H1 (cell line): ENCODE results near the gene CHST3. TPM values are rescaled to one million over a fixed set of nuclear protein-coding genes. Genes with fewer than 3 reads are reported as not detected.

Experiments
- ATF3 ChIP-seq: IDR thresholded peaks from 2 replicates; pipeline ENCODE4 v1.6.1; 2011; ENCODE audit warnings: low read depth, mild to moderate bottlenecking, low read length; ENCODE audit not compliant: insufficient read depth
- CHD7 ChIP-seq: fragments of 300-600 bp; sonication (generic); IDR thresholded peaks from 2 replicates; pipeline ENCODE4 v1.7.1; 2012; ENCODE audit warnings: low read length, moderate library complexity, mild to moderate bottlenecking, inconsistent platforms; ENCODE audit not compliant: insufficient replicate concordance
- CTBP2 ChIP-seq: IDR thresholded peaks from 2 replicates; pipeline ENCODE4 v1.7.0; 2011; ENCODE audit warnings: borderline replicate concordance, mild to moderate bottlenecking, moderate library complexity, mixed read lengths, low read length; ENCODE audit not compliant: insufficient read depth, insufficient read length
- POU5F1 ChIP-seq: IDR thresholded peaks from 2 replicates; pipeline ENCODE4 v1.6.1; 2011; ENCODE audit warnings: low read depth, mild to moderate bottlenecking, low read length, moderate library complexity
- SAP30 ChIP-seq: fragments of 300-600 bp; sonication (generic); IDR thresholded peaks from 2 replicates; pipeline ENCODE4 v1.7.1; 2012; ENCODE audit warnings: low read length, moderate library complexity, mild to moderate bottlenecking, inconsistent platforms; ENCODE audit not compliant: insufficient read depth, insufficient replicate concordance
- SIRT6 ChIP-seq: IDR thresholded peaks from one replicate; pipeline ENCODE4 v1.7.1; 2012; ENCODE audit warnings: low read length, inconsistent platforms
- polyA plus RNA-seq, 7 experiments: library from polyadenylated mRNA; depleted of rRNA in 3 of 7; stranded (reverse) in 5 of 7; unstranded in 2 of 7; fragments of >200 nt in 5 of 7; fragments of 200-250 nt in 2 of 7; gene quantifications; 1 replicate in 5 of 7; 2 replicates in 1 of 7; 4 replicates in 1 of 7; pipeline versions ENCODE4 v1.2.1 to v1.2.3, GENCODE V29; 2011 to 2013; ENCODE audit warnings: missing spikeins in 2 of 7, mixed read lengths in 2 of 7
- total RNA-seq: library from RNA; stranded (reverse); fragmentation: NEBNext Ultra II Directional; extraction: Animal tissue kit (Norgen Biotek cat#: 25700); gene quantifications from 2 replicates; pipeline ENCODE4 v1.2.1, GENCODE V29; 2021

The CHST3 gene
- total and polyA plus RNA-seq, 2 of the 8 experiments (the other 6 are each of a cell fraction or from before 2014, with no cell fraction given) = 2.0 to 5.8 TPM

- no peak for TF ChIP-seq SAP30
- TF ChIP-seq POU5F1 = no peak
- TF ChIP-seq SIRT6 = no peak
- TF ChIP-seq CHD7 = no peak
- TF ChIP-seq CTBP2 = no peak
- TF ChIP-seq ATF3 = no peak
Measured at GRCh38 chr10:72038458-72039001, 74.3 kb downstream of the CHST3 start (continued).
